ENCODE results near the gene CRHR1. TPM values are rescaled to one million over a fixed set of nuclear protein-coding genes. Genes with fewer than 3 reads are reported as not detected.

Gene CRHR1
- total RNA-seq, 1 experiment from 2014 or later: 0.15 TPM

GRCh38 chr17:45844695-45845375 is 60.7 kb downstream of the CRHR1 start, which contains the start of gene SPPL2C:
Gene SPPL2C, plus strand, starts transcription at chr17:45844881. Its CDS starts 26 bp downstream, at chr17:45844907.
- H3K27ac ChIP-seq (ENCODE audit: low read length): no peak within 1 kb of the TSS
- intact Hi-C loops (cut with micrococcal nuclease; ENCODE audit: unreplicated experiment): no loop called here
- H3K4me3 ChIP-seq (ENCODE audit: low read depth in 2 of 2, low read length in 2 of 2): no peak within 1 kb of the TSS
- ATAC-seq: no peak
- CTCF ChIA-PET: interaction anchor here (0.5 kb wide), 1 partner anchor 252 kb away, joined by 3 read pairs; no protein-coding TSS in a partner anchor
- H3K9me3 ChIP-seq (ENCODE audit: control insufficient read depth, insufficient read depth, low read depth, low read length): no peaks in the 10 kb centered on the region
- no TSS peak for BruUV-seq (replicated peaks)
- DNase-seq (ENCODE audit: low read depth, low spot score): no peak
- H3K27me3 ChIP-seq (ENCODE audit: control insufficient read depth, insufficient read depth, low read length): no peaks in the 10 kb centered on the region
- H3K36me3 ChIP-seq (ENCODE audit: control insufficient read depth, insufficient read depth, low read length): no peaks in the 10 kb centered on the region
- H3K4me1 ChIP-seq (ENCODE audit: control insufficient read depth, insufficient read depth, low read length): no peaks in the 10 kb centered on the region
- TF ChIP-seq CTCF (IDR thresholded peaks at IDR 0.05) (no peak), POLR2AphosphoS5 (IDR thresholded peaks at IDR 0.05; ENCODE audit: low read depth, low read length) (no peak), REST (IDR thresholded peaks at IDR 0.05; ENCODE audit: insufficient read depth in 1 of 2, low read depth in 2 of 2, low read length in 1 of 2) (no peak), SIN3A (IDR thresholded peaks at IDR 0.05; ENCODE audit: borderline replicate concordance, insufficient read depth, low read depth, low read length) (no peak)
- in situ Hi-C loops (cut with HindIII; ENCODE audit: low pct_unique_long_range_greater_than_20kb, low sequenced_read_pairs): no loop called here
- POLR2A ChIA-PET: no interaction called here

GRCh38 chr17:45845376-45846185 is 61.5 kb downstream of the CRHR1 start:
- intact Hi-C loops (cut with micrococcal nuclease; ENCODE audit: unreplicated experiment): no loop called here

More at GRCh38 chr17:45845376-45846185, 61.5 kb downstream of the CRHR1 start:
- in situ Hi-C loops (cut with HindIII; ENCODE audit: low pct_unique_long_range_greater_than_20kb, low sequenced_read_pairs): no loop called here
- ChIA-PET POLR2A (no interaction called here), CTCF (interaction anchor here (0.5 to 0.7 kb wide), 2 partner anchors 253 to 440 kb away, joined by 3 to 4 read pairs; no protein-coding TSS in a partner anchor)
- ATAC-seq (no peak), DNase-seq (ENCODE audit: low read depth, low spot score) (no peak)
- Histone ChIP-seq H3K27me3 (ENCODE audit: control insufficient read depth, insufficient read depth, low read length) (no peaks in the 10 kb centered on the region), H3K27ac (ENCODE audit: low read length) (no peak overlapping the region), H3K4me3 (ENCODE audit: low read depth in 2 of 2, low read length in 2 of 2) (no peak overlapping the region), H3K9me3 (ENCODE audit: control insufficient read depth, insufficient read depth, low read depth, low read length) (no peaks in the 10 kb centered on the region), H3K4me1 (ENCODE audit: control insufficient read depth, insufficient read depth, low read length) (no peaks in the 10 kb centered on the region), H3K36me3 (ENCODE audit: control insufficient read depth, insufficient read depth, low read length) (no peaks in the 10 kb centered on the region)
- no peak for TF ChIP-seq POLR2AphosphoS5 (IDR thresholded peaks at IDR 0.05; ENCODE audit: low read depth, low read length)
- TF ChIP-seq CTCF (IDR thresholded peaks at IDR 0.05): no peak
- no peak for TF ChIP-seq SIN3A (IDR thresholded peaks at IDR 0.05; ENCODE audit: borderline replicate concordance, insufficient read depth, low read depth, low read length)
- TF ChIP-seq REST (IDR thresholded peaks at IDR 0.05; ENCODE audit: insufficient read depth in 1 of 2, low read depth in 2 of 2, low read length in 1 of 2): no peak
- TF ChIP-seq TCF7L2 (IDR thresholded peaks at IDR 0.05; ENCODE audit: low read depth, low read length): no peak
- no TSS peak for BruUV-seq (replicated peaks)

Data from Panc1 (cell line).